HL-60 (cell line): ENCODE results near the gene PDIA4.

Experiments
- CTCF ChIP-seq: IDR thresholded peaks from one replicate; pipeline ENCODE4 v1.5.1; 2011; ENCODE audit warnings: low read length, control low read depth, inconsistent platforms; ENCODE audit not compliant: insufficient read depth
- POLR2AphosphoS5 ChIP-seq: IDR thresholded peaks from 2 replicates; pipeline ENCODE4 v1.6.1; 2012; ENCODE audit warnings: low read depth

DNA sequence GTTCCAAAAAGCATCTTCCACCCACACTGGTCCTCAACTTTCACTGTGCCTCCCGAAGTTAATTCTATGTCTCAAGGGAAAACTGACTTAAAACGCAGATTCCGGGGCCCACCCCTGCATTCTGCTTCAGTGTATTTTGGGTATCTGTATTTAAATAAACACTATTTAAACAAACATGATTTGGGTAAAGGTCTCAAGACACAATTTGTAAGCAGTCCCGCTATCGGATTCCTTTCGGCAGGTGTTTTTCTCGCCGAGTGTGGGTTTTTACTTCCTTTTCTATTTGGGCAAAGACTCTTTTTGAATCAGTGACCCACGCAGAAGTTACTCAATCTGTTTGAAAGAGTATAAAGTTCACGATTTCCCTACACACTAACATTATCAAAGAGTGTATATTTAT lies 1.2 kb downstream of the PDIA4 start:
- no peak for TF ChIP-seq CTCF
- TF ChIP-seq POLR2AphosphoS5: no peak
